Measurements from ENCODE around the gene MPRIP. TPM values are rescaled to one million over a fixed set of nuclear protein-coding genes. Genes with fewer than 3 reads are reported as not detected.

The MPRIP gene
- polyA plus RNA-seq, 1 of the 3 experiments (the other 2 are of a cell fraction): 64.4 TPM

- 91% methylated on average over 6 of the region's 6 CpGs for WGBS (ENCODE audit: low lambda C conversion rate)
- POLR2A ChIA-PET: no interaction called here
- peaks cover 98% of the 10 kb centered on the region for H3K79me2 ChIP-seq (ENCODE audit: insufficient read depth)
- no peak overlapping the region for H3K4me2 ChIP-seq
- H3K4me1 ChIP-seq (ENCODE audit: control insufficient read depth in 1 of 2, insufficient read depth in 2 of 2, low read depth in 1 of 2, low read length in 1 of 2): peaks cover 0 to 36% of the 10 kb centered on the region in 2 experiments; a peak in 2 of 4 replicates
- H2AFZ ChIP-seq (ENCODE audit: low read depth): no peak overlapping the region
- peaks cover 91% of the 10 kb centered on the region for H4K20me1 ChIP-seq (ENCODE audit: insufficient read depth)
- CTCF ChIA-PET: no interaction called here
- no peaks in the 10 kb centered on the region for H3K27me3 ChIP-seq (ENCODE audit: insufficient read depth)
- TF ChIP-seq GABPA (IDR thresholded peaks at IDR 0.05; ENCODE audit: low read depth) (no peak), NRF1 (IDR thresholded peaks at IDR 0.05; ENCODE audit: low read depth, low read length) (no peak), REST (IDR thresholded peaks at IDR 0.05; ENCODE audit: low read depth, low read length) (no peak)
- no peaks in the 10 kb centered on the region for H3K9me2 ChIP-seq
- no peak overlapping the region for H3K9ac ChIP-seq
- H3K9me3 ChIP-seq: no peaks in the 10 kb centered on the region
- no peak overlapping the region for H3K4me3 ChIP-seq (ENCODE audit: low read depth in 2 of 2, low read length in 1 of 2)
- no peaks in the 10 kb centered on the region for H3F3A ChIP-seq (replicated peaks; ENCODE audit: insufficient read depth)
- H3K27ac ChIP-seq (ENCODE audit: low read depth in 2 of 2, low read length in 1 of 2): no peak overlapping the region; a peak in 1 of 4 replicates
- DNase-seq: no peak
- peaks cover 23 to 29% of the 10 kb centered on the region in 2 experiments for H3K36me3 ChIP-seq (replicated peaks in 1 of 2; ENCODE audit: control insufficient read depth in 1 of 2, insufficient read depth in 2 of 2, low read length in 1 of 2)
These were observed 37.5 kb downstream of the MPRIP start for GRCh38 chr17:17079761-17080160.

- Histone ChIP-seq H3K27ac (ENCODE audit: low read depth in 2 of 2, low read length in 1 of 2) (no peak overlapping the region; a peak in 1 of 4 replicates), H3K4me2 (no peak overlapping the region), H3K36me3 (replicated peaks in 1 of 2; ENCODE audit: control insufficient read depth in 1 of 2, insufficient read depth in 2 of 2, low read length in 1 of 2) (peaks cover 23 to 29% of the 10 kb centered on the region in 2 experiments), H3K9ac (no peak overlapping the region), H3K27me3 (ENCODE audit: insufficient read depth) (no peaks in the 10 kb centered on the region), H3F3A (replicated peaks; ENCODE audit: insufficient read depth) (no peaks in the 10 kb centered on the region), H3K9me2 (no peaks in the 10 kb centered on the region), H3K9me3 (no peaks in the 10 kb centered on the region), H4K20me1 (ENCODE audit: insufficient read depth) (peaks cover 91% of the 10 kb centered on the region), H3K79me2 (ENCODE audit: insufficient read depth) (peaks cover 98% of the 10 kb centered on the region), H2AFZ (ENCODE audit: low read depth) (no peak overlapping the region), H3K4me3 (ENCODE audit: low read depth in 2 of 2, low read length in 1 of 2) (no peak overlapping the region), H3K4me1 (ENCODE audit: control insufficient read depth in 1 of 2, insufficient read depth in 2 of 2, low read depth in 1 of 2, low read length in 1 of 2) (peaks cover 0 to 32% of the 10 kb centered on the region in 2 experiments; a peak in 1 of 4 replicates)
- no peak for DNase-seq
- POLR2A ChIA-PET: no interaction called here
- 83% methylated on average over 2 of the region's 3 CpGs for WGBS (ENCODE audit: low lambda C conversion rate)
- CTCF ChIA-PET: interaction anchor here (0.7 kb wide), 1 partner anchor 10 kb away, joined by 3 read pairs; no protein-coding TSS in a partner anchor
- TF ChIP-seq USF1 (IDR thresholded peaks at IDR 0.05; ENCODE audit: borderline replicate concordance, low read depth) (no peak), GABPA (IDR thresholded peaks at IDR 0.05; ENCODE audit: low read depth) (no peak), POLR2AphosphoS5 (IDR thresholded peaks at IDR 0.05; ENCODE audit: low read depth, low read length) (no peak), TAF1 (IDR thresholded peaks at IDR 0.05; ENCODE audit: borderline replicate concordance, low read depth, low read length) (no peak), FOXJ3 (CRISPR knock-in tag; IDR thresholded peaks at IDR 0.05) (no peak), MEF2A (IDR thresholded peaks at IDR 0.05; ENCODE audit: borderline replicate concordance, low read depth) (no peak)
These were observed 37.9 kb downstream of the MPRIP start for GRCh38 chr17:17080181-17080631.
